Neural cell (in vitro differentiated cells): ENCODE results near the gene IL25. TPM values are rescaled to one million over a fixed set of nuclear protein-coding genes. Genes with fewer than 3 reads are reported as not detected.

Source experiments
- H2AFZ ChIP-seq: fragments of 200-600, 300-800 bp; sonication (generic), shearing (Covaris generic); 2 replicates; pipeline ENCODE4 v1.6.0; 2014; ENCODE audit warnings: low read depth, mild to moderate bottlenecking, antibody characterized with exemption, low read length, moderate library complexity
- H3F3A ChIP-seq: fragments of 200-600 bp; shearing (Covaris generic); 2 replicates; pipeline ENCODE4 v1.6.1; 2016; ENCODE audit warnings: mild to moderate bottlenecking, moderate library complexity, mixed read lengths, antibody characterized with exemption, low read length; ENCODE audit not compliant: insufficient read depth, poor library complexity, severe bottlenecking
- H3K27ac ChIP-seq: fragments of 200-600, 300-800 bp; sonication (generic), shearing (Covaris generic); 2 replicates; pipeline ENCODE4 v1.5.1; 2014; ENCODE audit warnings: mild to moderate bottlenecking, low read length, moderate library complexity
- H3K27me3 ChIP-seq: fragments of 300-800, 200-600 bp; sonication (generic), shearing (Covaris generic); 2 replicates; pipeline ENCODE4 v1.6.0; 2014; ENCODE audit warnings: mild to moderate bottlenecking, low read depth, low read length, moderate library complexity; ENCODE audit not compliant: insufficient read depth
- H3K36me3 ChIP-seq: fragments of 300-800, 200-600 bp; sonication (generic), shearing (Covaris generic); 2 replicates; pipeline ENCODE4 v1.5.1; 2014; ENCODE audit warnings: mild to moderate bottlenecking, antibody characterized with exemption, low read length, moderate library complexity; ENCODE audit not compliant: insufficient read depth
- H3K4me2 ChIP-seq: fragments of 300-800, 200-600 bp; sonication (generic), shearing (Covaris generic); 2 replicates; pipeline ENCODE4 v1.6.0; 2014; ENCODE audit warnings: mild to moderate bottlenecking, low read length
- H3K4me3 ChIP-seq: fragments of 300-800, 200-600 bp; sonication (generic), shearing (Covaris generic); 2 replicates; pipeline ENCODE4 v1.5.1; 2014; ENCODE audit warnings: mild to moderate bottlenecking, low read length, moderate library complexity
- H3K79me2 ChIP-seq: fragments of 200-600 bp; shearing (Covaris generic); replicated peaks from 2 replicates; pipeline ENCODE4 v1.6.0; 2014; ENCODE audit warnings: mild to moderate bottlenecking, low read length, moderate library complexity; ENCODE audit not compliant: insufficient read depth
- H3K9ac ChIP-seq: fragments of 300-800, 200-600 bp; sonication (generic), shearing (Covaris generic); 2 replicates; pipeline ENCODE4 v1.6.1; 2016; ENCODE audit warnings: mild to moderate bottlenecking, low read length, mixed read lengths
- H3K9me2 ChIP-seq: fragments of 200-600 bp; shearing (Covaris generic); 2 replicates; pipeline ENCODE4 v1.6.1; 2016; ENCODE audit warnings: mild to moderate bottlenecking, low read length, mixed read lengths; ENCODE audit not compliant: insufficient read depth
- H3K9me3 ChIP-seq: fragments of 200-600, 300-800 bp; sonication (generic), shearing (Covaris generic); 2 replicates; pipeline ENCODE4 v1.6.1; 2016; ENCODE audit warnings: mild to moderate bottlenecking, mixed run types, low read length, moderate library complexity, mixed read lengths
- H4K20me1 ChIP-seq: fragments of 200-600 bp; shearing (Covaris generic); 2 replicates; pipeline ENCODE4 v1.6.1; 2016; ENCODE audit warnings: mild to moderate bottlenecking, mixed run types; ENCODE audit not compliant: insufficient read depth
- CTCF ChIP-seq: fragments of 450-650 bp; IDR thresholded peaks from 2 replicates; pipeline ENCODE4 v1.5.1; 2014; ENCODE audit warnings: antibody characterized with exemption, mild to moderate bottlenecking, moderate library complexity; ENCODE audit not compliant: poor library complexity, severe bottlenecking
- EP300 ChIP-seq: fragments of 450-650 bp; conservative IDR thresholded peaks from 2 replicates; pipeline ENCODE4 v1.6.1; 2014; ENCODE audit warnings: antibody characterized with exemption, mild to moderate bottlenecking, moderate library complexity; ENCODE audit not compliant: poor library complexity, severe bottlenecking
- EZH2 ChIP-seq: fragments of 200-600, 300-800 bp; shearing (Covaris generic), sonication (generic); IDR thresholded peaks from 2 replicates; pipeline ENCODE4 v1.6.1; 2014; ENCODE audit warnings: antibody characterized with exemption, low read length, borderline replicate concordance, mild to moderate bottlenecking; ENCODE audit not compliant: insufficient read depth, poor library complexity, severe bottlenecking
- MXI1 ChIP-seq: fragments of 450-650 bp; conservative IDR thresholded peaks from 2 replicates; pipeline ENCODE4 v1.6.1; 2014; ENCODE audit warnings: antibody characterized with exemption, mild to moderate bottlenecking; ENCODE audit not compliant: poor library complexity, severe bottlenecking
- POLR2AphosphoS5 ChIP-seq: IDR thresholded peaks from 2 replicates; pipeline ENCODE4 v1.6.1; 2012
- RAD21 ChIP-seq: fragments of 450-650 bp; conservative IDR thresholded peaks from 2 replicates; pipeline ENCODE4 v1.6.1; 2014; ENCODE audit warnings: antibody characterized with exemption, mild to moderate bottlenecking, moderate library complexity
- REST ChIP-seq: IDR thresholded peaks from 2 replicates; pipeline ENCODE4 v1.6.1; 2012; ENCODE audit warnings: borderline replicate concordance
- SMC3 ChIP-seq: fragments of 450-650 bp; conservative IDR thresholded peaks from 2 replicates; pipeline ENCODE4 v1.6.1; 2014; ENCODE audit warnings: antibody characterized with exemption, mild to moderate bottlenecking, moderate library complexity; ENCODE audit not compliant: poor library complexity
- TAF1 ChIP-seq: IDR thresholded peaks from 2 replicates; pipeline ENCODE4 v1.6.1; 2012; ENCODE audit warnings: low read depth
- polyA plus RNA-seq: library from polyadenylated mRNA; depleted of rRNA; stranded (reverse); fragments of >200 nt; gene quantifications from 2 replicates; pipeline ENCODE4 v1.2.3, GENCODE V29; 2014

Gene IL25
- polyA plus RNA-seq, 1 donor from 2014 or later = not detected

GRCh38 chr14:23405096-23405495 is 32.5 kb downstream of the IL25 start:
- Histone ChIP-seq H3K36me3 (no peaks in the 10 kb centered on the region), H3K4me2 (no peak overlapping the region), H2AFZ (no peak overlapping the region), H3K79me2 (no peaks in the 10 kb centered on the region), H3K27ac (no peak overlapping the region), H3K9me2 (no peaks in the 10 kb centered on the region), H4K20me1 (no peaks in the 10 kb centered on the region), H3F3A (no peaks in the 10 kb centered on the region), H3K27me3 (no peaks in the 10 kb centered on the region), H3K9me3 (no peaks in the 10 kb centered on the region), H3K4me3 (no peak overlapping the region), H3K9ac (no peak overlapping the region)
- TF ChIP-seq POLR2AphosphoS5 (no peak), REST (no peak), SMC3 (no peak), EP300 (no peak), CTCF (no peak), RAD21 (no peak)

GRCh38 chr14:23405516-23406025 is 33.0 kb downstream of the IL25 start:
- H3K9ac ChIP-seq = no peak overlapping the region
- TF ChIP-seq POLR2AphosphoS5 (no peak), EP300 (no peak), EZH2 (no peak), MXI1 (no peak), RAD21 (no peak), CTCF (no peak), SMC3 (no peak), TAF1 (no peak), REST (no peak)
- no peak overlapping the region for H3K4me3 ChIP-seq
- H3K9me2 ChIP-seq = no peaks in the 10 kb centered on the region
- H3K79me2 ChIP-seq = no peaks in the 10 kb centered on the region
- no peaks in the 10 kb centered on the region for H3K36me3 ChIP-seq
- H3F3A ChIP-seq = no peaks in the 10 kb centered on the region
- no peak overlapping the region for H2AFZ ChIP-seq
- no peak overlapping the region for H3K4me2 ChIP-seq
- no peaks in the 10 kb centered on the region for H3K9me3 ChIP-seq
- no peaks in the 10 kb centered on the region for H3K27me3 ChIP-seq
- H4K20me1 ChIP-seq = no peaks in the 10 kb centered on the region
- H3K27ac ChIP-seq = no peak overlapping the region
